Uterus (tissue), 2 donors: ENCODE data around the gene SPRY4.

Experiments used
- CTCF ChIP-seq, 4 experiments: fragments of 200-600 bp in 2 of 4; fragments of 450-650 bp in 2 of 4; sonication (generic) in 2 of 4; IDR thresholded peaks; one replicate each; pipeline ENCODE4 v1.5.1; 2016 to 2019; ENCODE audit warnings: antibody characterized with exemption in 4 of 4, mild to moderate bottlenecking in 2 of 4, moderate library complexity in 1 of 4
- POLR2A ChIP-seq, 2 donors: fragments of 450-650 bp; IDR thresholded peaks; one replicate each; pipeline ENCODE4 v1.6.1; 2016; ENCODE audit warnings: antibody characterized with exemption in 2 of 2, mild to moderate bottlenecking in 1 of 2, moderate library complexity in 1 of 2

- TF ChIP-seq POLR2A (IDR thresholded peaks at IDR 0.05) (no peak), CTCF (IDR thresholded peaks at IDR 0.05) (no peak)
Measured at GRCh38 chr5:142312399-142312798, 12.4 kb downstream of the SPRY4 start.
